H9 (cell line): ENCODE data around the gene HEG1. TPM values are rescaled to one million over a fixed set of nuclear protein-coding genes. Genes with fewer than 3 reads are reported as not detected.

Experiments
- DNase-seq: peaks from one replicate; pipeline ENCODE4 v3.0.0-alpha.2; 2017
- H2AFZ ChIP-seq: one replicate; pipeline ENCODE4 v1.6.1; 2013; ENCODE audit warnings: mild to moderate bottlenecking, low read length, control low read depth, moderate library complexity
- H2AK5ac ChIP-seq: 2 replicates; pipeline ENCODE4 v1.6.1; 2013; ENCODE audit warnings: low read length, control low read depth, mixed read lengths; ENCODE audit not compliant: insufficient read length
- H2BK120ac ChIP-seq: one replicate; pipeline ENCODE4 v1.6.1; 2013; ENCODE audit warnings: low read depth, mild to moderate bottlenecking, low read length, control low read depth, inconsistent platforms; ENCODE audit not compliant: poor library complexity, severe bottlenecking
- H2BK12ac ChIP-seq: 2 replicates; pipeline ENCODE4 v1.6.1; 2013; ENCODE audit warnings: low read length, control low read depth, mixed read lengths, low read depth; ENCODE audit not compliant: insufficient read length
- H2BK15ac ChIP-seq: 2 replicates; pipeline ENCODE4 v1.6.1; 2013; ENCODE audit warnings: low read depth, low read length, control low read depth
- H2BK20ac ChIP-seq: one replicate; pipeline ENCODE4 v1.6.1; 2013; ENCODE audit warnings: low read depth, mild to moderate bottlenecking, low read length, control low read depth, inconsistent platforms; ENCODE audit not compliant: poor library complexity, severe bottlenecking
- H2BK5ac ChIP-seq: 2 replicates; pipeline ENCODE4 v1.6.1; 2013; ENCODE audit warnings: low read length, control low read depth, mixed read lengths; ENCODE audit not compliant: insufficient read length
- H3K14ac ChIP-seq: 2 replicates; pipeline ENCODE4 v1.6.1; 2013; ENCODE audit warnings: low read length, control low read depth; ENCODE audit not compliant: insufficient read depth
- H3K18ac ChIP-seq: 2 replicates; pipeline ENCODE4 v1.6.1; 2013; ENCODE audit warnings: low read depth, mild to moderate bottlenecking, mixed read lengths, low read length, control low read depth; ENCODE audit not compliant: insufficient read length
- H3K23ac ChIP-seq: 2 replicates; pipeline ENCODE4 v1.6.1; 2013; ENCODE audit warnings: low read length, control low read depth, mixed read lengths, low read depth; ENCODE audit not compliant: insufficient read length
- H3K23me2 ChIP-seq: 2 replicates; pipeline ENCODE4 v1.6.1; 2013; ENCODE audit warnings: low read depth, mild to moderate bottlenecking, mixed read lengths, low read length, control low read depth; ENCODE audit not compliant: insufficient read length, poor library complexity, severe bottlenecking
- H3K27ac ChIP-seq: 2 replicates; pipeline ENCODE4 v1.5.1; 2013; ENCODE audit warnings: low read length, control low read depth, mixed read lengths, low read depth; ENCODE audit not compliant: insufficient read length
- H3K27me3 ChIP-seq: 2 replicates; pipeline ENCODE4 v1.6.1; 2013; ENCODE audit warnings: low read length, control low read depth, inconsistent platforms; ENCODE audit not compliant: insufficient read depth
- H3K4ac ChIP-seq: 2 replicates; pipeline ENCODE4 v1.6.1; 2013; ENCODE audit warnings: low read depth, mild to moderate bottlenecking, control low read depth, inconsistent platforms, low read length, moderate library complexity
- H3K4me1 ChIP-seq: 2 replicates; pipeline ENCODE4 v1.6.1; 2013; ENCODE audit warnings: low read length, control low read depth, inconsistent platforms; ENCODE audit not compliant: insufficient read depth
- H3K4me2 ChIP-seq: 2 replicates; pipeline ENCODE4 v1.6.1; 2013; ENCODE audit warnings: low read length, control low read depth, mixed read lengths; ENCODE audit not compliant: insufficient read length, insufficient read depth
- H3K56ac ChIP-seq: 2 replicates; pipeline ENCODE4 v1.6.1; 2013; ENCODE audit warnings: low read depth, mild to moderate bottlenecking, mixed read lengths, low read length, control low read depth; ENCODE audit not compliant: insufficient read length
- H3K79me1 ChIP-seq: 2 replicates; pipeline ENCODE4 v1.6.1; 2013; ENCODE audit warnings: low read depth, mild to moderate bottlenecking, moderate library complexity, low read length, control low read depth, inconsistent platforms; ENCODE audit not compliant: insufficient read depth, poor library complexity, severe bottlenecking
- H3K79me2 ChIP-seq: 2 replicates; pipeline ENCODE4 v1.6.1; 2013; ENCODE audit warnings: low read length, control low read depth, inconsistent platforms; ENCODE audit not compliant: insufficient read depth
- H3K9ac ChIP-seq: 2 replicates; pipeline ENCODE4 v1.6.1; 2013; ENCODE audit warnings: low read length, control low read depth, mixed read lengths; ENCODE audit not compliant: insufficient read length; ENCODE audit errors: extremely low read depth
- H3K9me3 ChIP-seq: one replicate; pipeline ENCODE4 v1.6.1; 2013; ENCODE audit warnings: low read depth, low read length, inconsistent platforms; ENCODE audit not compliant: control insufficient read depth
- H3T11ph ChIP-seq: one replicate; pipeline ENCODE4 v1.6.1; 2013; ENCODE audit warnings: mild to moderate bottlenecking, low read length, control low read depth, inconsistent platforms
- H4K20me1 ChIP-seq: one replicate; pipeline ENCODE4 v1.6.1; 2013; ENCODE audit not compliant: control insufficient read depth, insufficient read length, insufficient read depth
- H4K5ac ChIP-seq: 2 replicates; pipeline ENCODE4 v1.6.1; 2013; ENCODE audit warnings: low read depth, mild to moderate bottlenecking, mixed read lengths, low read length, control low read depth; ENCODE audit not compliant: insufficient read length
- H4K8ac ChIP-seq: replicated peaks from 2 replicates; pipeline ENCODE4 v1.6.1; 2013; ENCODE audit warnings: low read length, control low read depth, mixed read lengths, low read depth; ENCODE audit not compliant: insufficient read length
- H4K91ac ChIP-seq: 2 replicates; pipeline ENCODE4 v1.6.1; 2013; ENCODE audit warnings: low read depth, mild to moderate bottlenecking, moderate library complexity, mixed read lengths, low read length, control low read depth; ENCODE audit not compliant: insufficient read length
- H3K27ac Mint-ChIP-seq, 3 experiments: 2 replicates in 2 of 3; 3 replicates in 1 of 3; pipeline ENCODE4 v1.8.0; 2020 to 2021; ENCODE audit warnings: mixed read lengths in 3 of 3, mild to moderate bottlenecking in 1 of 3, moderate library complexity in 1 of 3
- H3K27me3 Mint-ChIP-seq: 2 replicates; pipeline ENCODE4 v1.8.0; 2021; ENCODE audit warnings: low read depth, mild to moderate bottlenecking, moderate library complexity, mixed read lengths
- H3K36me3 Mint-ChIP-seq, 3 experiments: 2 replicates in 2 of 3; 3 replicates in 1 of 3; pipeline ENCODE4 v1.8.0; 2020 to 2021; ENCODE audit warnings: low read depth in 3 of 3, mixed read lengths in 3 of 3; ENCODE audit not compliant: insufficient read depth in 1 of 3
- H3K4me1 Mint-ChIP-seq, 2 experiments: 2 replicates each; pipeline ENCODE4 v1.8.0; 2020; ENCODE audit warnings: mixed read lengths in 2 of 2
- H3K4me3 Mint-ChIP-seq, 2 experiments: 2 replicates in 1 of 2; 3 replicates in 1 of 2; pipeline ENCODE4 v1.8.0; 2020 to 2021; ENCODE audit warnings: mild to moderate bottlenecking in 2 of 2, mixed read lengths in 2 of 2, moderate library complexity in 1 of 2
- H3K9me3 Mint-ChIP-seq, 2 experiments: 2 replicates in 1 of 2; 3 replicates in 1 of 2; pipeline ENCODE4 v1.8.0; 2020; ENCODE audit warnings: mild to moderate bottlenecking in 2 of 2, mixed read lengths in 2 of 2, moderate library complexity in 1 of 2
- WGBS: extraction: QIAGEN DNeasy Blood & Tissue Kit; methylation state at CpG from one replicate; pipeline ENCODE4 v1.1.7; 2013; ENCODE audit warnings: missing lambda C conversion rate, low lambda C conversion rate, mixed read lengths; ENCODE audit not compliant: insufficient read length; ENCODE audit errors: extremely low coverage; 5-methylcytosine and 5-hydroxymethylcytosine counted together
- total RNA-seq: library from RNA; stranded (reverse); gene quantifications from 2 replicates; pipeline ENCODE4 v1.2.1, GENCODE V29; 2021
- TF ChIP-seq, protein P1 (sequence below): fragments of 200-600 bp; sonication (generic); conservative IDR thresholded peaks from 3 replicates; pipeline ENCODE4 v1.8.0; 2021; ENCODE audit warnings: antibody characterized with exemption, mild to moderate bottlenecking

The HEG1 gene
- total RNA-seq, 1 experiment from 2014 or later = 10.3 TPM

DNA sequence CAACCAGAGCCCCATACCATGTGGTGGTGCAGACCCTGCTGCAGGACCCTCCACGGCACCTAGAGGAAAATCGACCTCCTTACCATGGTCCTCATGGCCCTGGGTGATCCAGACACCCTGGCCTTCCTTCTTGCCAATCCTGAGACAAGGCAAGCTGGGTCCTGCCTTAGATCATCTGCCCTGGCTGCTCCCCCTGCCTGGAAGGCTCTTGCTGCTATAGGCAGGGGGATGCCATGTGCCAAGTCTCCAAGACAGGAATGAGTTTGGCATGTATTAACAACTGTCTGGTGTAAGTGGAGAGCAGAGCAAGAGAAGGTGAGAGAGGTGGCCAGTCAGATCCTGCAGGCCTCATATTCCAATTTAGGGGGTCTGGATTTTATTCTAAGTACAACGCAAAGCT is 7.5 kb downstream of the HEG1 start:
- H3K27ac ChIP-seq = no peak overlapping the region
- H3K79me1 ChIP-seq = no peaks in the 10 kb centered on the region
- H3K4me1 Mint-ChIP-seq = peaks cover 34% of the 10 kb centered on the region in 2 experiments
- H3K23me2 ChIP-seq = no peaks in the 10 kb centered on the region
- no peak overlapping the region for H2BK120ac ChIP-seq
- no CpG with 5 or more reads among the region's 3 CpGs for WGBS
- no peak for DNase-seq
- no peaks in the 10 kb centered on the region for H4K20me1 ChIP-seq
- H3T11ph ChIP-seq = no peak overlapping the region
- no peak overlapping the region for H3K27ac Mint-ChIP-seq
- H2BK20ac ChIP-seq = no peak overlapping the region
- no peak overlapping the region for H2BK5ac ChIP-seq
- no peak overlapping the region for H3K18ac ChIP-seq
- H3K79me2 ChIP-seq = no peaks in the 10 kb centered on the region
- H2AK5ac ChIP-seq = no peak overlapping the region
- H3K9me3 ChIP-seq = no peaks in the 10 kb centered on the region
- no peak overlapping the region for H2AFZ ChIP-seq
- peaks cover 0 to 4% (median 2%) of the 10 kb centered on the region in 3 experiments; a peak in 3 of 7 replicates for H3K36me3 Mint-ChIP-seq
- H3K23ac ChIP-seq = no peak overlapping the region
- no peak overlapping the region for H3K4ac ChIP-seq
- peaks cover 17% of the 10 kb centered on the region; the same call in 1 of the 2 replicates for H3K4me1 ChIP-seq
- H2BK12ac ChIP-seq = no peak overlapping the region
- no peak overlapping the region for H4K91ac ChIP-seq
- H3K4me3 Mint-ChIP-seq = no peak overlapping the region
- no peaks in the 10 kb centered on the region for H3K9me3 Mint-ChIP-seq
- H3K9ac ChIP-seq = no peak overlapping the region
- H3K4me2 ChIP-seq = no peak overlapping the region
- H3K14ac ChIP-seq = no peak overlapping the region
- H4K5ac ChIP-seq = no peak overlapping the region
- no peak overlapping the region for H2BK15ac ChIP-seq
- no peak overlapping the region for H3K56ac ChIP-seq
- no peak overlapping the region for H4K8ac ChIP-seq
- no peaks in the 10 kb centered on the region; the same call in 1 of the 2 replicates for H3K27me3 Mint-ChIP-seq
- TF ChIP-seq, protein P1, sequence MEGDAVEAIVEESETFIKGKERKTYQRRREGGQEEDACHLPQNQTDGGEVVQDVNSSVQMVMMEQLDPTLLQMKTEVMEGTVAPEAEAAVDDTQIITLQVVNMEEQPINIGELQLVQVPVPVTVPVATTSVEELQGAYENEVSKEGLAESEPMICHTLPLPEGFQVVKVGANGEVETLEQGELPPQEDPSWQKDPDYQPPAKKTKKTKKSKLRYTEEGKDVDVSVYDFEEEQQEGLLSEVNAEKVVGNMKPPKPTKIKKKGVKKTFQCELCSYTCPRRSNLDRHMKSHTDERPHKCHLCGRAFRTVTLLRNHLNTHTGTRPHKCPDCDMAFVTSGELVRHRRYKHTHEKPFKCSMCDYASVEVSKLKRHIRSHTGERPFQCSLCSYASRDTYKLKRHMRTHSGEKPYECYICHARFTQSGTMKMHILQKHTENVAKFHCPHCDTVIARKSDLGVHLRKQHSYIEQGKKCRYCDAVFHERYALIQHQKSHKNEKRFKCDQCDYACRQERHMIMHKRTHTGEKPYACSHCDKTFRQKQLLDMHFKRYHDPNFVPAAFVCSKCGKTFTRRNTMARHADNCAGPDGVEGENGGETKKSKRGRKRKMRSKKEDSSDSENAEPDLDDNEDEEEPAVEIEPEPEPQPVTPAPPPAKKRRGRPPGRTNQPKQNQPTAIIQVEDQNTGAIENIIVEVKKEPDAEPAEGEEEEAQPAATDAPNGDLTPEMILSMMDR = no peak
- no peaks in the 10 kb centered on the region for H3K27me3 ChIP-seq
